ENCODE measurements around the gene RNF141.

- TF ChIP-seq ZNF671 (CRISPR knock-in tag; IDR thresholded peaks at IDR 0.05), result no peak
- TF ChIP-seq MYBL2 (CRISPR knock-in tag; IDR thresholded peaks at IDR 0.05), result no peak
Observed at GRCh38 chr11:10488121-10488933, 52.7 kb downstream of the RNF141 start.

All from WTC11 (cell line).